RCC 7860 (cell line): ENCODE measurements around the gene CD2.

Experiments used
- DNase-seq: peaks from one replicate; pipeline ENCODE4 v3.0.0-alpha.2; 2015; ENCODE audit warnings: low spot score
- FAIRE-seq: peaks from 2 replicates; lab custom pipeline; 2012; peaks lifted over from hg19 to GRCh38; lab: Jason Lieb, UNC

Gene CD2

GRCh38 chr1:116754198-116754977 is at the start of gene CD2:
TSS of gene CD2 (plus strand) at chr1:116754430. CDS start at chr1:116754493, 63 bp downstream.
- DNase-seq: no peak
- FAIRE-seq: no peak

GRCh38 chr1:116706123-116706522 is 48.1 kb upstream of the CD2 start:
- DNase-seq (no peak), FAIRE-seq (no peak)

- FAIRE-seq (no peak), DNase-seq (no peak)
Observed at GRCh38 chr1:116706841-116707240, 47.4 kb upstream of the CD2 start.

GRCh38 chr1:116708255-116708900 is 45.9 kb upstream of the CD2 start:
- no peak for FAIRE-seq

GRCh38 chr1:116709666-116710167 is 44.5 kb upstream of the CD2 start:
- DNase-seq (no peak), FAIRE-seq (no peak)

More at GRCh38 chr1:116708255-116708900, 45.9 kb upstream of the CD2 start:
- no peak for DNase-seq

- no peak for FAIRE-seq
- no peak for DNase-seq
Observed at GRCh38 chr1:116710420-116711262, 43.6 kb upstream of the CD2 start.

GRCh38 chr1:116711263-116711840 is 42.9 kb upstream of the CD2 start:
- FAIRE-seq: no peak

GRCh38 chr1:116712510-116712909 is 41.7 kb upstream of the CD2 start:
- FAIRE-seq: no peak

More at GRCh38 chr1:116711263-116711840, 42.9 kb upstream of the CD2 start:
- no peak for DNase-seq

GRCh38 chr1:116713474-116713873 is 40.8 kb upstream of the CD2 start:
- no peak for DNase-seq
- FAIRE-seq: no peak

More at GRCh38 chr1:116712510-116712909, 41.7 kb upstream of the CD2 start:
- no peak for DNase-seq

GRCh38 chr1:116716391-116716790 is 37.8 kb upstream of the CD2 start:
- no peak for FAIRE-seq

GRCh38 chr1:116717318-116717717 is 36.9 kb upstream of the CD2 start:
- DNase-seq (no peak), FAIRE-seq (no peak)

More at GRCh38 chr1:116716391-116716790, 37.8 kb upstream of the CD2 start:
- no peak for DNase-seq

- FAIRE-seq: no peak
- no peak for DNase-seq
Observed at GRCh38 chr1:116720364-116721038, 33.7 kb upstream of the CD2 start.

GRCh38 chr1:116721039-116721405 is 33.2 kb upstream of the CD2 start:
- DNase-seq (no peak), FAIRE-seq (no peak)

GRCh38 chr1:116721451-116722007 is 32.7 kb upstream of the CD2 start:
- DNase-seq (no peak), FAIRE-seq (no peak)

- no peak for FAIRE-seq
- no peak for DNase-seq
Observed at GRCh38 chr1:116722016-116722838, 32.0 kb upstream of the CD2 start.

- FAIRE-seq: peak; percentile 62
- DNase-seq: peak; percentile 36
Observed at GRCh38 chr1:116724765-116725375, 29.4 kb upstream of the CD2 start.

- no peak for FAIRE-seq
- DNase-seq: no peak
Observed at GRCh38 chr1:116725798-116726197, 28.4 kb upstream of the CD2 start.
